IPS-18c (cell line): ENCODE measurements around the gene MT1F.
"Not testable (repeated sequence)": the region's sequence is repeated elsewhere in the genome, so short reads cannot be mapped to it uniquely, and the experiment has no call there.

Experiments used
- H3K4me3 ChIP-seq: 2 replicates; pipeline ENCODE4 v1.7.0; 2013; ENCODE audit warnings: low read depth, mild to moderate bottlenecking, low read length, moderate library complexity; ENCODE audit not compliant: insufficient read depth
- H3K9me3 ChIP-seq: one replicate; pipeline ENCODE4 v1.6.1; 2013; ENCODE audit warnings: mild to moderate bottlenecking, low read length, moderate library complexity; ENCODE audit not compliant: control insufficient read depth, insufficient read depth

Gene MT1F

GRCh38 chr16:56657555-56658326 is at the start of gene MT1F:
TSS of gene MT1F (plus strand) at chr16:56657959. CDS start at chr16:56658059, 100 bp downstream.
- H3K4me3 ChIP-seq = peak within 1 kb of the TSS; percentile 52

GRCh38 chr16:56608043-56608875 is 49.5 kb upstream of the MT1F start, which contains the start of gene MT2A:
TSS of gene MT2A (plus strand) at chr16:56608584. CDS start at chr16:56608656, 72 bp downstream.
- H3K9me3 ChIP-seq = no peaks in the 10 kb centered on the region
- H3K4me3 ChIP-seq = peak within 1 kb of the TSS; percentile 56

More at GRCh38 chr16:56657555-56658326, at the start of gene MT1F:
- H3K9me3 ChIP-seq = peaks cover 4% of the 10 kb centered on the region

- Histone ChIP-seq H3K4me3 (peak overlapping the region; percentile 56), H3K9me3 (no peaks in the 10 kb centered on the region)
Observed at GRCh38 chr16:56608876-56609462, 48.8 kb upstream of the MT1F start.

- H3K4me3 ChIP-seq = peak overlapping the region; percentile 56
- H3K9me3 ChIP-seq = no peaks in the 10 kb centered on the region
Observed at GRCh38 chr16:56609463-56609921, 48.3 kb upstream of the MT1F start.

- no peaks in the 10 kb centered on the region for H3K9me3 ChIP-seq
- H3K4me3 ChIP-seq = no peak overlapping the region
Observed at GRCh38 chr16:56610017-56610608, 47.6 kb upstream of the MT1F start.

- no peak overlapping the region for H3K4me3 ChIP-seq
Observed at GRCh38 chr16:56610609-56611111, 47.1 kb upstream of the MT1F start.

DNA sequence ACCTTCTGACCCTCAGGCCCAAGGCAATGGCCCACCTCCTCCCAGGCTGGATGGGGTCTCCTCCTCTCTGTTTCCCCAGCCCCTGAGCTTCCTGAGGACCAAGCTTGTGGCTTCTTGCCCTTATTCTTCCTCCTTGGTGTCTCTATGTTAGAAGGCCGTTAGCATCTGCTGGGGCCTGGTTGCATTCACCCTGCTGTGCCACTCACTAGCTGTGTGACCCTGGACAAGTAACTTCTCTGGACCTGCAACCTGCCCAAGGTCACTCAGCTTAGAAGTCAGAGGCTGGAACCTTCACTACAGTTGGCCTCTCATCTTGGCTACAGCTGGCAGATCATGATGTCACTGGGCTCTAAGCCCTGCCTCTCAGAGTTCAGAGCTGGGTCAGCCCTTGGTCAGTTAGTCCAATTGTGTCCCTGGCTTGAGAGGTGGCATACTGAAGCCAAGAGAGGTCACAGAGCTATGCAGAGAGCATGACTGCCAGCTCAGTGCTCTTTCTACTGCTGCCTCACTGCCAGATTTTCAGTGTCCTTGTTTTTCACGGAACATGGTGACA is 46.4 kb upstream of the MT1F start:
- Histone ChIP-seq H3K9me3 (no peaks in the 10 kb centered on the region), H3K4me3 (no peak overlapping the region)

More at GRCh38 chr16:56610609-56611111, 47.1 kb upstream of the MT1F start:
- H3K9me3 ChIP-seq = no peaks in the 10 kb centered on the region

GRCh38 chr16:56613706-56614105 is 44.1 kb upstream of the MT1F start:
- Histone ChIP-seq H3K4me3 (no peak overlapping the region), H3K9me3 (no peaks in the 10 kb centered on the region)

GRCh38 chr16:56614549-56614991 is 43.2 kb upstream of the MT1F start:
- Histone ChIP-seq H3K9me3 (no peaks in the 10 kb centered on the region), H3K4me3 (no peak overlapping the region)

- Histone ChIP-seq H3K4me3 (no peak overlapping the region), H3K9me3 (no peaks in the 10 kb centered on the region)
Observed at GRCh38 chr16:56615353-56615752, 42.4 kb upstream of the MT1F start.

- no peaks in the 10 kb centered on the region for H3K9me3 ChIP-seq
- peak overlapping the region; percentile 57 for H3K4me3 ChIP-seq
Observed at GRCh38 chr16:56616608-56617211, 41.0 kb upstream of the MT1F start.

DNA sequence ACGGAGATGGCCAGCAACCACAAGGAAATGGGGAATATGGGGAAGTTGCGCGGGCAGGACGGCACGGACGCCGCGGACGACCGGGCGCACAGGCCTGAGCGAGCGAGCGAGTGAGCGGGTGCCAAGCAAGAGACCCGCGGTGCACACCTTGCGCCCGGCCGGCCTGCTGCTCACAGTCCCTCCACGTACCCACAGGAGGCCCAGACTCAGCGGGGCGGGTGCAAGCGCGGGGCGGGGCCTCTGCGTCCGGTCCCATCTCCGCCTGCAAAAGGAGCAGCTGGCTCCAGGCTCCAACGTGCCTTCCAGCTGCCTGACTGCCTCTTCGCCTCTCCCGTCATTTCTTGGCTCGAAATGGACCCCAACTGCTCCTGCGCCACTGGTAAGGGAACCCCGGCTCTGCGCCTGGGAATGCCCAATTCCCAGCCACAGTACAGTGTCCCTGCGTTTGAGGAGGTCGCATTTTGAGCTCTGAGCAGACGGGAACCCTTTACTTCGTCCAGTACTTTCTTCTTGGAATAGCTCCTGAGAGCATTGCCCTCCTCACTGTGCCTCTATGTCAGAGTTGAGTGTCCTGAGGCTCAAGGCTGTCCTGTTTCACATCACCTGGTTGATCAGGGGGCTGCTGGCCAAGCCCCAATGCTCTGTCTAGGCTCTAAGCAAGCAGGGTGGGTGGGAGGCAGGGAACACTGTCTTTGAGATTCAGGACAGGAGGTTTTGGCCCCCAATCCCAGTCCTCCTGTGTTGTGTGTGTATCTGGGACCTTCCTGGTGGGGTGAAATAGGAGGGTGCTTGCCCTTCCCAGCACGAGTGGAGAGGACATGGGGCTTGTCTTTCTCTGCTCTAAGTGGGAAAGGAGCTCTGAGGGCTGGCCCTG is 40.3 kb upstream of the MT1F start:
- Histone ChIP-seq H3K9me3 (no peaks in the 10 kb centered on the region), H3K4me3 (peak overlapping the region; percentile 57)

GRCh38 chr16:56618138-56618537 is 39.6 kb upstream of the MT1F start:
- no peak overlapping the region for H3K4me3 ChIP-seq
- no peaks in the 10 kb centered on the region for H3K9me3 ChIP-seq

DNA sequence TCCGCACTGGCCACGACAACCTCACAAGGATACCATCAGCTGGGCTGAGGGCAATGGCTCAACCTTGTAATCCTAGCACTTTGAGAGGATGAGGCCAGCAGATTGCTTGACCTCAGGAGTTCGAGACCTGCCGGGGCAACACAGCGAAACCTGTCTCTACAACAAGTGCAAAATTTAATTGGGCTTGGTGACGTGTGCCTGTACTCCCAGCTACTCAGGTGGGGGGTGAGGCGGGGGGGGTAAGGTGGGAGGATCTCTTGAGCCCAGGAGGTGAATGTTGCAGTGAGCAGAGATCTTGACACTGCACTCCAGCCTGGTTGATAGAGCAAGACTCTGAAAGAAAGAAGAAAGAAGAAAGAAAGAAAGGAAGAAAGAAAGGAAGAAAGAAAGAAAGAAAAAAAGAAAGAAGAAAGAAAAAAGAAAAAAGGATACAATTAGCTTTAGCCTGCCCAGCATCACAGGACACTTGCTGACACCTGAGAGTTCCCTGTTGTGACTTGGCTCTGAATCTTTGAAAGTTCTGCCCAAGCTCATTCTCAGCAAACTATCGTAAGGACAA is 37.3 kb upstream of the MT1F start:
- no peak overlapping the region for H3K4me3 ChIP-seq

GRCh38 chr16:56621665-56622445 is 35.9 kb upstream of the MT1F start:
- not testable (repeated sequence) for H3K4me3 ChIP-seq, H3K9me3 ChIP-seq

More for the DNA sequence above, 37.3 kb upstream of the MT1F start:
- H3K9me3 ChIP-seq = no peaks in the 10 kb centered on the region
